ENCODE measurements around the gene WDR5.

The WDR5 gene

GRCh38 chr9:134162212-134162775 is 26.4 kb downstream of the WDR5 start:
- Histone ChIP-seq H3K4me1 (ENCODE audit: low read length) (no peaks in the 10 kb centered on the region; the same call in 1 of the 2 replicates), H3K27me3 (replicated peaks; ENCODE audit: insufficient read depth, low read length) (no peaks in the 10 kb centered on the region), H3K9ac (ENCODE audit: low read length) (no peak overlapping the region), H3K27ac (ENCODE audit: low read length) (no peak overlapping the region), H3K4me3 (ENCODE audit: low read length) (no peak overlapping the region), H3K36me3 (replicated peaks; ENCODE audit: insufficient read depth, low read length) (no peaks in the 10 kb centered on the region), H2AFZ (ENCODE audit: low read length) (no peak overlapping the region), H3K4me2 (ENCODE audit: low read depth, low read length) (no peak overlapping the region), H3K79me2 (ENCODE audit: low read length) (no peaks in the 10 kb centered on the region), H3K9me3 (replicated peaks; ENCODE audit: insufficient read depth, low read length) (no peaks in the 10 kb centered on the region), H4K20me1 (ENCODE audit: insufficient read depth, low read length) (no peaks in the 10 kb centered on the region), H3K9me2 (replicated peaks; ENCODE audit: insufficient read depth, low read length) (no peaks in the 10 kb centered on the region), H3F3A (ENCODE audit: insufficient read depth, low read length) (no peaks in the 10 kb centered on the region; the same call in 1 of the 2 replicates)
- TF ChIP-seq EZH2phosphoT487 (IDR thresholded peaks at IDR 0.05; ENCODE audit: low read length): no peak
- TF ChIP-seq EZH2 (optimal IDR thresholded peaks at IDR 0.05; ENCODE audit: low read depth, low read length): no peak
- no peak for TF ChIP-seq CTCF (IDR thresholded peaks at IDR 0.05; ENCODE audit: low read length)
- DNase-seq: no peak

GRCh38 chr9:134162926-134163370 is 27.1 kb downstream of the WDR5 start:
- no peak overlapping the region for H3K9ac ChIP-seq (ENCODE audit: low read length)
- no peaks in the 10 kb centered on the region for H3K27me3 ChIP-seq (replicated peaks; ENCODE audit: insufficient read depth, low read length)
- peak overlapping the region; percentile 97 for H2AFZ ChIP-seq (ENCODE audit: low read length)
- H3K27ac ChIP-seq (ENCODE audit: low read length): no peak overlapping the region
- no peaks in the 10 kb centered on the region for H4K20me1 ChIP-seq (ENCODE audit: insufficient read depth, low read length)
- DNase-seq: no peak
- no peaks in the 10 kb centered on the region for H3K36me3 ChIP-seq (replicated peaks; ENCODE audit: insufficient read depth, low read length)
- H3K79me2 ChIP-seq (ENCODE audit: low read length): no peaks in the 10 kb centered on the region
- no peaks in the 10 kb centered on the region; the same call in 1 of the 2 replicates for H3F3A ChIP-seq (ENCODE audit: insufficient read depth, low read length)
- H3K4me1 ChIP-seq (ENCODE audit: low read length): no peaks in the 10 kb centered on the region; the same call in 1 of the 2 replicates
- no peaks in the 10 kb centered on the region for H3K9me2 ChIP-seq (replicated peaks; ENCODE audit: insufficient read depth, low read length)
- no peak overlapping the region for H3K4me3 ChIP-seq (ENCODE audit: low read length)
- TF ChIP-seq EZH2phosphoT487 (IDR thresholded peaks at IDR 0.05; ENCODE audit: low read length) (no peak), CTCF (IDR thresholded peaks at IDR 0.05; ENCODE audit: low read length) (no peak), EZH2 (optimal IDR thresholded peaks at IDR 0.05; ENCODE audit: low read depth, low read length) (no peak)
- no peak overlapping the region; the same call in 1 of the 2 replicates for H3K4me2 ChIP-seq (ENCODE audit: low read depth, low read length)
- no peaks in the 10 kb centered on the region for H3K9me3 ChIP-seq (replicated peaks; ENCODE audit: insufficient read depth, low read length)

- Histone ChIP-seq H3K9ac (ENCODE audit: low read length) (no peak overlapping the region), H3K27ac (ENCODE audit: low read length) (no peak overlapping the region), H3K4me3 (ENCODE audit: low read length) (no peak overlapping the region), H3K36me3 (replicated peaks; ENCODE audit: insufficient read depth, low read length) (no peaks in the 10 kb centered on the region), H3K79me2 (ENCODE audit: low read length) (no peaks in the 10 kb centered on the region), H2AFZ (ENCODE audit: low read length) (peak overlapping the region; percentile 97), H3K27me3 (replicated peaks; ENCODE audit: insufficient read depth, low read length) (0 out of 2 replicates have a peak, but pooled peaks cover under 1% of the 10 kb centered on the region), H3F3A (ENCODE audit: insufficient read depth, low read length) (no peaks in the 10 kb centered on the region; the same call in 1 of the 2 replicates), H4K20me1 (ENCODE audit: insufficient read depth, low read length) (no peaks in the 10 kb centered on the region), H3K4me1 (ENCODE audit: low read length) (no peaks in the 10 kb centered on the region; the same call in 1 of the 2 replicates), H3K4me2 (ENCODE audit: low read depth, low read length) (no peak overlapping the region; the same call in 1 of the 2 replicates), H3K9me2 (replicated peaks; ENCODE audit: insufficient read depth, low read length) (no peaks in the 10 kb centered on the region), H3K9me3 (replicated peaks; ENCODE audit: insufficient read depth, low read length) (no peaks in the 10 kb centered on the region)
- TF ChIP-seq CTCF (IDR thresholded peaks at IDR 0.05; ENCODE audit: low read length) (peak; percentile 30), EZH2 (optimal IDR thresholded peaks at IDR 0.05; ENCODE audit: low read depth, low read length) (no peak)
- DNase-seq: peak; percentile 70
Observed at GRCh38 chr9:134163371-134164196, 27.7 kb downstream of the WDR5 start.
